ENCODE results near the gene PIK3CA.

DNA sequence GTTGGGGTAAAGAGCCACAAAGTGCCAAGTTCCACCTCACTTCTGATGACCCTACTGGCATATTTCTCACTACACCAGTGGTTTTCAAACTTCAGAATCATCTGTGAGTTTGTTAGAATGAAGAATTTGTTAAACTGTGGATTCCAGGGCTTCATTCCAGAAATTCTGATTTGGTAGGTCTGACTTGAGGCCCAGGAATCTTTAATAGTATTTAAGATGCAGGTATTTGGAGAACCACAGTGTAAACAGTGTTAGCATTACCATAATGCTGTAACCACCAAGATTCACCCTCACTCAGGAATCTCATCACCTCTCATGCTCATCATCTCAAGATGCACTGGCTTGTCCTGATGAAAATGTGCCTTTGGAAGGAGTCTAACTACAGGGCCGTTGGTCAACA, 96.7 kb downstream of the PIK3CA start:
- TF ChIP-seq, protein P1, sequence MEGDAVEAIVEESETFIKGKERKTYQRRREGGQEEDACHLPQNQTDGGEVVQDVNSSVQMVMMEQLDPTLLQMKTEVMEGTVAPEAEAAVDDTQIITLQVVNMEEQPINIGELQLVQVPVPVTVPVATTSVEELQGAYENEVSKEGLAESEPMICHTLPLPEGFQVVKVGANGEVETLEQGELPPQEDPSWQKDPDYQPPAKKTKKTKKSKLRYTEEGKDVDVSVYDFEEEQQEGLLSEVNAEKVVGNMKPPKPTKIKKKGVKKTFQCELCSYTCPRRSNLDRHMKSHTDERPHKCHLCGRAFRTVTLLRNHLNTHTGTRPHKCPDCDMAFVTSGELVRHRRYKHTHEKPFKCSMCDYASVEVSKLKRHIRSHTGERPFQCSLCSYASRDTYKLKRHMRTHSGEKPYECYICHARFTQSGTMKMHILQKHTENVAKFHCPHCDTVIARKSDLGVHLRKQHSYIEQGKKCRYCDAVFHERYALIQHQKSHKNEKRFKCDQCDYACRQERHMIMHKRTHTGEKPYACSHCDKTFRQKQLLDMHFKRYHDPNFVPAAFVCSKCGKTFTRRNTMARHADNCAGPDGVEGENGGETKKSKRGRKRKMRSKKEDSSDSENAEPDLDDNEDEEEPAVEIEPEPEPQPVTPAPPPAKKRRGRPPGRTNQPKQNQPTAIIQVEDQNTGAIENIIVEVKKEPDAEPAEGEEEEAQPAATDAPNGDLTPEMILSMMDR (IDR thresholded peaks at IDR 0.05; ENCODE audit: low read length) = no peak
- TF ChIP-seq EZH2 (optimal IDR thresholded peaks at IDR 0.05; ENCODE audit: low read depth, low read length) = no peak
